GM21723 (cell line): ENCODE results near the gene AHNAK.
A peak's percentile ranks its signal among the peaks of the same experiment; 100 is the strongest.
"Not testable (repeated sequence)": the region's sequence is repeated elsewhere in the genome, so short reads cannot be mapped to it uniquely, and the experiment has no call there.

Experiments used
- ATAC-seq: cut with Tn5 transposase; IDR thresholded peaks from one replicate; pipeline ENCODE4 v1.9.1; 2021; ENCODE audit warnings: mild to moderate bottlenecking, moderate library complexity; ENCODE audit not compliant: unreplicated experiment

Gene AHNAK, protein sequence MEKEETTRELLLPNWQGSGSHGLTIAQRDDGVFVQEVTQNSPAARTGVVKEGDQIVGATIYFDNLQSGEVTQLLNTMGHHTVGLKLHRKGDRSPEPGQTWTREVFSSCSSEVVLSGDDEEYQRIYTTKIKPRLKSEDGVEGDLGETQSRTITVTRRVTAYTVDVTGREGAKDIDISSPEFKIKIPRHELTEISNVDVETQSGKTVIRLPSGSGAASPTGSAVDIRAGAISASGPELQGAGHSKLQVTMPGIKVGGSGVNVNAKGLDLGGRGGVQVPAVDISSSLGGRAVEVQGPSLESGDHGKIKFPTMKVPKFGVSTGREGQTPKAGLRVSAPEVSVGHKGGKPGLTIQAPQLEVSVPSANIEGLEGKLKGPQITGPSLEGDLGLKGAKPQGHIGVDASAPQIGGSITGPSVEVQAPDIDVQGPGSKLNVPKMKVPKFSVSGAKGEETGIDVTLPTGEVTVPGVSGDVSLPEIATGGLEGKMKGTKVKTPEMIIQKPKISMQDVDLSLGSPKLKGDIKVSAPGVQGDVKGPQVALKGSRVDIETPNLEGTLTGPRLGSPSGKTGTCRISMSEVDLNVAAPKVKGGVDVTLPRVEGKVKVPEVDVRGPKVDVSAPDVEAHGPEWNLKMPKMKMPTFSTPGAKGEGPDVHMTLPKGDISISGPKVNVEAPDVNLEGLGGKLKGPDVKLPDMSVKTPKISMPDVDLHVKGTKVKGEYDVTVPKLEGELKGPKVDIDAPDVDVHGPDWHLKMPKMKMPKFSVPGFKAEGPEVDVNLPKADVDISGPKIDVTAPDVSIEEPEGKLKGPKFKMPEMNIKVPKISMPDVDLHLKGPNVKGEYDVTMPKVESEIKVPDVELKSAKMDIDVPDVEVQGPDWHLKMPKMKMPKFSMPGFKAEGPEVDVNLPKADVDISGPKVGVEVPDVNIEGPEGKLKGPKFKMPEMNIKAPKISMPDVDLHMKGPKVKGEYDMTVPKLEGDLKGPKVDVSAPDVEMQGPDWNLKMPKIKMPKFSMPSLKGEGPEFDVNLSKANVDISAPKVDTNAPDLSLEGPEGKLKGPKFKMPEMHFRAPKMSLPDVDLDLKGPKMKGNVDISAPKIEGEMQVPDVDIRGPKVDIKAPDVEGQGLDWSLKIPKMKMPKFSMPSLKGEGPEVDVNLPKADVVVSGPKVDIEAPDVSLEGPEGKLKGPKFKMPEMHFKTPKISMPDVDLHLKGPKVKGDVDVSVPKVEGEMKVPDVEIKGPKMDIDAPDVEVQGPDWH (N-terminal part only)

DNA sequence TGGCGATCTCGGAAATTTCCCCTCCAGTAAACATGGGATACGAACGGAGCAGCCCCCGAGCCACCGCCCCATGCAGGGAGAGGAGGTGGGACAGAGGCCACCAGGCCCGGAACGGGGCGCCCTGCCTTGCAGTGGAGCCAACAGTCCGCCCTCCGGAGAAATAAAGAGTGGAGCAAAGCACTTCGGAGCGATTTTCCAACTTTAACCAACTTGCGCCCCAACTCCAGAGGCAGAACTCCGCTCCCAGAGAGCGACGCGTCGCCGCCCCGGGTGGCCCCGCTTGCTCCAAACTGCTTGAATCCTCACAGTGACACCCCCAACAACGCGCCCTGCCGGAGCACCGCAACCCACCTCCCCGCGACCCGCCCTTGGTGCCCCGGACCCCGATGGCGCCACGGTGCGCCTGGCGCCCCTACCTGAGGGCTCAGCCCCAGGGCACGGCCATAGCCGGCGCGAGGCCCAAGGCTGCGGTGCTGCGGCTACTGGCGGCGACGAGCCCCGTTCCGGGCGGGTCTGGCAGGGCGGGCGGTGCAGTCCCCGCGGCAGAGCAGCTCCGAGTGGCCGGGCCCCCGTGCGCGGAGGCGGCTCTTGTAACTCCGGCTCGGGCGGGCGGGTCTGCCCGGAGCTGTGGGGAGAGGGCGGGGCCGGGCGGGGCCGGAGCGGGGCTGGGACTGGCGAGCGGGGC is at the start of gene AHNAK:
Gene AHNAK, minus strand, starts transcription at position 563 of the 685 bp plus-strand sequence. CDS start 10,708 bp downstream, outside the sequence.
- ATAC-seq: no peak

DNA sequence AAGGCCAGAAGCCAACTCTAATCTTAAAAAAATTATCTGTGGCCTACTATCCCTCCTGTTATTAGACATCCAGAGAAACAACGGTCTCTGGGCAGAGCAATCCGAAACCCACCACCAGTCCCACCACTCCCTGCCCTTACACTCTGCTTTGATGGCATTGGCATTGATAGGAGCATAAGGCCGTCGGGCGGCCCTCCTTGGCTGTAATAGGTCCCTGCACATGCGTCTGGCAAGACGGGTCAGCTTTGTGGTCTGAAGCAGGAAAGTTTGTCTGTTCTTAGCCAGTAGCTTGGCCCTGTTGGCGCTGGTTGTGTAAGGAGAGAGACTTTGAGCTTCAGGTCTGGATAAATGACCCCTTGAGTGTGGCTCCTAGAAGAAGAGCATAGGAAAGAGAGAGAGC is 48.5 kb upstream of the AHNAK start:
- ATAC-seq: no peak

DNA sequence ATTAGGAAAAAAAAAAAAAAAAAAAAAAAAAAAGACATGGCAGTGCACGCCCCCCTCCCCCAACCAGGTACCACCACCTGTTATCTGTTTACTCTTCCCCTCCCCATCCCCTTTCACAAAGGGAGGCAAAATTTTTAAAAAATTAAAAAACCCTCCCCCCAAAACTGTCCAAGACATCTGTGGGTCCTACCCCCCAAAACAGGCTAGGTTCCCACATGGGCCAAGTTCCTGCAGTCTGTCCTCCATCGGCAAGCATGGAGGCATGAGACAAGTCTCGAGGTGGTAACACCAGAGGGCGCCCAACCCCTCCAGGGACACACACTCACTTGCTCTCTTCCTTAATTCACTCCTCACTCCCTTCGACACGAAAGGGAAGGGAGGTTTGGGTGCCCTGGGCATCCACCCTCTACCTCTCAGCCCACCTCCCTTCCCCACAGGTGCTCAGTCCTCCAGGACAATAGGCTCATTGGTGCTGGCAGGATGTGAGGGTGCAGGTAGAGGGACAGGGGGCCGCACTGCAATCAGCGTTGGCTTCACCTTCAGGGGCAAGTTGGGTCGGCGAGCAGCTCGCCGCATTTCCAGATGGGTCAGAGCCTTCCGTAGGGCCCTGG is 46.9 kb upstream of the AHNAK start:
- ATAC-seq: no peak

DNA sequence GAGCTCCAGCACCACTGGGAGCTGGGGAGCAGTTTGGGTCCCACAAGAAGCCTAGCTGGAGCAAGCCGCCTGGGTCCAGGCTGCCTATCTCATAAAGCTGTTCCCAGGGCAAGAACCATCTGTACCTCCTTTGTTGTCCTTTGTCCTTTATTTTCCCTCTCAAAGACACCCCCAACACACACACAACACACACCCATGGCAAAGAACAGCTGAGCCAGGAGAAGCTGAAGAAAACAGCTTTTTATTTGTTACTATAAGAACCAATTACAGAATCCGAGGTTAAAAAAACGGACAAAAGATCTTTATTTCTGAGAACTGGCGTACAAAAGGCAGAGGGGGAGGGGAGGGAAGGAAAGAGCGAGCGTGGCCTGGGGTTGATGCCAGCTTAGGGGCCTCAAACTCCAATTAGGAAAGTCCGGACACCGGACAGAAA is 46.4 kb upstream of the AHNAK start:
- no peak for ATAC-seq

DNA sequence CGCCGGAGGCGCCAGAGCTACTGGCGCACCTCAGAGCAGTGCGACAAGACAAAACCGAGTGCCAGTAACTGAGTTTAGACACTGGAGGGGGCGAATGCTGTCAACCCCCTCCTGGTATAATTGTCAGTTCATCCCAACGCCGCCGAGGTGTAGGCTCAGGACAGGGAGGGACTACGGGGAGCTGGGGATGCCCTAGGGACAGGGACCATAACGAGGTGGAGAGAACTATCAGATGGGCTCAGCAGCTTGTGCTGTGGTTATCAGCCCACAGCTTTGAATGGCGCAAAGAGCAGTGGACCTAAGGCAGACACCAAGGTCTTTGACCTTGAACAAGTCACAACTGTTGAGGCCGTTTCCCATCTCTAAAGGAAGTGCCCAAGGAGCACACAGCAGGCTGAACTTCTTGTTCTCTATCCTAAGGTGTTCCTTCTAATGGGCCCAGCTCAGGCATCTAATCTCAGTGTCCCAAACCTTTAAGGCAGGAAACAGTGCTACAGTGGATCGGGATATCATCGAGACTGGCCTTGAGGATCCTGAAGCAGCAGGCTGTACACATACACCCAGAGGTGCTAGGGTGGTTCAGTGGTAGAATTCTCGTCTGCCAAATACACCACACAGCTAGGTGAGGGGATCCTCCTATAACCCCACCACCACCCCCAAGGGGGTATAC is 45.7 kb upstream of the AHNAK start:
- ATAC-seq: peak; percentile 12

DNA sequence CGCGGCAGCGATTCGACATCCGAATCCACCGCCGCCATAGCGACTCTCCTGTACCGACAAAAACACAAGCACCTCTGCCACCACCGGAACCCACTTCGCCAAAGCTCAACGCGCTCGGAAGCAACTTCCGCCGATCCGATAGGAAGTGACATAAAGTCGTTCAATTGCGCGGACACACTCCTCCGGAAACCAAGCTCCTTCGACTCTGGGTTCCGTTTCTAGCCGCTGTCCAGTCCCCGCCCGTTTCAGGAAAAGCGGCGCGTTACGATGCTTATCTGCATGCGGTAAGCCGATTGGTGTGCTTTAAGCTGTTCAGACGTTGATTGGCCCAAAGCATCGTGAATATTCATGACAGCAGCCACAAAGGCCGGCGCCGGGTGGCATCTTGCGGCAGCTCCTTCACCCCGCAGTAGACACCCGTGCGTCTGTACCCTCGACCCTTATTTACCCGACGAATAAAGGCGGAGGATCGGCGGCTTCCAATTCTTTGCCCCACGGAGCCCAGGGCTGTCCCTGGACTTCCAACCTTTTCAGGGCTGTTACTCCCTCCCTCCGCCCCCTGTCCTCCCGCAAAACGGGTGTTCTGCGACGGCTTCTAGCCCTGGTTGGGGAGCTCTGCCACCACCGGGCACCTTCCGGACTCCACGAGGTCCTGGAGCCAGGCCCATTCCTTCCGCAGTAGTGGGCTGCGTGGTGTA is 45.0 kb upstream of the AHNAK start, which contains the start of gene TUT1:
Gene TUT1, minus strand, starts transcription at position 76 of the 698 bp plus-strand sequence. Its CDS starts 38 bp downstream, at position 38.
- ATAC-seq: peak; percentile 88

DNA sequence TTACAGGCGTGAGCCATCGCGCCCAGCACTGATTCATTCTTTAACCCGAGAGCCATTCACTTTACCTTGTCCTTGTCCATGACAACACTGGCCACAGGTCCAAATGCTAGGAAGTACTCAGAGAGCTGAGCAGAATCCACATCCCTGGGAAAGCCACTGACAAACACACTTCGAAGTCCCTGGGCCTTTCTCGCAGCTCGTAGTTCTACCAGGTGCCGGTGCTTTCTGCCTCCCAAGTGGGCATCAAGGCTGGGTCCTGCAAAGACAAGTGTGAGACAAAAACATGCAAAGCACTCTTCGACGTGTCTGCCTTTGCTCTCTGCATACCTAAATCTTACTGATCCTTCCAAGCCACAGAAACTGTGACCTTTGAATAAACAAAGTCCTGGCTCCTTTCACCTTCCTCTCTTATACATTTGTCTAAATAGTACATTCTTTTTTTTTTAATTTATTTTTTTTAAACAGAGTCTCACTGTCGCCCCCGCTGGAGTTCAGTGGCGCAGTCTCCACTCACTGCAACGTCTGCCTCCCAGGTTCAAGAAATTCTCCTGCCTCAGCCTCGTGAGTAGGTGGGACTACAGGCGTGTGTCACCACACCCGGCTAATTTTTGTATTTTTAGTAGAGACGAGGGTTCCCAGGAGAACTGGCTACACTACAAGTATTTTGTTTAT is 42.5 kb upstream of the AHNAK start:
- ATAC-seq: no peak

DNA sequence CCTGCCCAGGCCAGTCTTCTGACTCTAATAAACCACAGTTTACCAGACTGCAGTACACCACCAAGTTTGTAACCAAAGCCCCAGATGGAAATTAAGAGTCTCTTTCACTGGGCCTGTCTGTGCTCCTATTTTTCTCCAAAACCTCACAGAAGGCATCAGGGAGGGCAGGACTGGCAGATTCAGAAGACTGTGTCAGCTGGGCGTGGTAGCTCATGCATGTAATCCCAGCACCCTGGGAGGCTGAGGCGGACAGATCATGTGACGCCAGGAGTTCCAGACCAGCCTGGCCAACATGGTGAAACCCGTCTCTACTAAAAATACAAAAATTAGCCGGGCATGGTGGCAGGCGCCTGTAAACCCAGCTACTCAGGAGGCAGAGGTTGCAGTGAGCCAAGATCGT is 38.8 kb upstream of the AHNAK start:
- not testable (repeated sequence) for ATAC-seq

DNA sequence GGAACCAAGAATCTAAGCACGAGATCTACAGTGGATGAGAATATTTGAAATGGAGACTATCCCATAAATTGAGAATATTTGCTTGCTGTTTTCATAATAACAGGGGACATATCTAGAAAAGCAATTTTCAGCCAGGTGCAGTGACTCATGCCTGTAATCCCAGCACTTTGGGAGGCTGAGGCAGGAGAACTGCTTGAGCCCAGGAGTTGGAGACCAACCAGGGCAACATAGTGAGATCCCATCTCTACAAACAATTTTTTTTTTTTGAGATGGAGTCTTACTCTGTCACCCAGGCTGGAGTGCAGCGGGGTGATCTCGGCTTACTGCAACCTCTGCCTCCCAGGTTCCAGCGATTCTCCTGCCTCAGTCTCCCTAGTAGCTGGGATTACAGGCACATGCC is 35.1 kb upstream of the AHNAK start:
- ATAC-seq: not testable (repeated sequence)

DNA sequence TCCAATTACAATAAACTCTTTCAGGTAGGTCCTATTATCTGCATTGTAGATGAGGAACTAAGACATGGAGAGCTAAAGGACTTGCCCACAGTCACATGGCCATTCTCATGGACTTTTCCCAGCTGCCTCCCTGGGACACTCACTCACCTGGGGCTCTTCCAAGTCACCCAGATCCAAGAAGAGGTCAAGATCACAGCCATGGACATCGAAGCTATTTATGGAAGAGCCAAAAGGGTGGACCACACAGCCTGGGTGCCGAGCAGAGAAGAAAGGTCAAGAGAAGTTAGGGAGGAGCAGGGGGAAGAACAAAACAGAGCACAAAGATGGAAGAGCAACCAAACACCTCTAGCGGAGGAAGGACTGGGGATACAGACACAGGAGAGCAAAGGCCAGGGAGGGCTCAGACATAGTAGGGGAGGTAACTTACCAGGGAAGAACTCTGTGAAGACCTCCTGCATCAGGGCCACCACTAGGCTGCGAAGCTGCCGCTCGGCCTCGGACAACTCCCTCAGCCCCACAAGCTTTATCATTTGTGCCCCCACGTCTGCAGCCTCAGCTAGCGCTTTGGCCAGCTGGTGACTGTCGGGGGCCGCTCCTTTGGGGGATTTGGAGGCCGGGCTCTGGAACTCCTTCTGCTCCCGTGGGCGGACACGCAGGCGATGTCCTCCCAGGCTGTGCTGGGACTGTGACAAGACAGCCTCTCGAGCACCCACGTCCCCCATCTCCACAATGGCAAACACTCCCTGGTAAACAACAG is 34.5 kb upstream of the AHNAK start:
- ATAC-seq: no peak

DNA sequence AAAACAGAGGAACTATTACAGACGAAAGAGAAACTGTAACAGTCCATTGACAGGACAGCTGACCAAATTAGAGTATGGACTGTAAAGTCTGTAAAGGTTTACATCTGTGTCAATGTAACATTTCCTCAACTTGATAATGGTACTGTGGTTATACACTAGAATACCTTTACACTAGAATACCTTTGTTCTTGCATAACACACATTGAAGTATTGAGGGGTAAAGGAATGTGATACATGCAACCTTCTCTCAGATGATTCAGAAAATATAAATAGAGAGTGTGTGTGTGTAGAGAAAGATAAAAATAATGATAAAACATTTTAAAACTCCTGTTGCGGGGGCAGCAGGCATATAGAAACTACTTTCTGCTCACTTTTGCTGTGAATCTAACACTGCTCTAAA is 32.6 kb upstream of the AHNAK start:
- ATAC-seq: no peak

DNA sequence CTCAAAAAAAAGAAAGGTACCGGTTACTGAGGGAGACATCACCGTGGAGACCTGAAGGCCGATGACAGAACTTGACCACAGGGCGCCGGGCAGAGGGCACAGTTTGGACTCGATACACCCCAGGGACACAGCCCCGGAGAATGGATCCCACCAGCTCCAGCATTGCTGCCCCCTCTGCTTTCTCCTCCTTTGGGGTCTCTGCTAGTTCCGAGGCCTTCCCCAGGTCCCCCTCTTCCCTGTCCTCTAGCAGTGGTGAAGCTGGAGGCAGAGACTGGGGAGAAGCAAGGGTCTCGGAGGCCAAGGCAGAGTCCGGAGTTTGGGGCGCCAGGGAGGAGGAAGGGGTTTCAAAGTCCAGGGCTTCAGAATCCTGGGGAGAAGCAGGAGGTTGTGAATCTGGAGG is 31.9 kb upstream of the AHNAK start:
- ATAC-seq: no peak

DNA sequence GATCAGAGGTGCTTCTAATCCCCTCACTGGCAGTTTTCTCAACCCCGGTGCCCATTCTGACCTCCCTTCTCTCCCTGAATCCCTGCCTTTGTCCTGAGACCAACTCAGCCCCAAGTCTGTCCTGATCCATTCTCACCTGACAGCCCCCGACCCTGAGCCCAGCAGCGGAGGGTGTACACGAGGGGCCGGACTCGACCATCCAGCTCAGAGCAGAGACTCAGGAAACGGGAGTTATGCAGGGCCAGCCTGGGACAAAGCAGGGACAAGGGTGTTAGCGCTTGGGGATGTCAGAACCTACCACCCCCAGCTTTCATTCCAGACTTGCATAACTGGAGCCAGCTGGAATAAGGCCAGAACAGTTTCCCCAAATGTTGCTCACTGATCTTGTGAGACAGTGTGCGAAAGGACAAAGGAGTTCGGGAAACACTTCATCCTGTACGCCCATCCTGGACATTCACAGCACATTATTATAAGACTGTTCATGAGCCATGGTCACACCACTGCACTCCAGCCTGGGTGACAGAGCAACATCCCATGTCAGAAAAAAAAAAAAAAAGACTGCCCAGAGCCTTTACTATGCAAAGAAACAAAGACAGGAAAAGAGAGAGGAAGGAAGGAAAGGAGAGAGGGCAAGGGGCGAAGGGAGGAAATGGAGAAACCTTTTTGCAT is 30.6 kb upstream of the AHNAK start:
- no peak for ATAC-seq

DNA sequence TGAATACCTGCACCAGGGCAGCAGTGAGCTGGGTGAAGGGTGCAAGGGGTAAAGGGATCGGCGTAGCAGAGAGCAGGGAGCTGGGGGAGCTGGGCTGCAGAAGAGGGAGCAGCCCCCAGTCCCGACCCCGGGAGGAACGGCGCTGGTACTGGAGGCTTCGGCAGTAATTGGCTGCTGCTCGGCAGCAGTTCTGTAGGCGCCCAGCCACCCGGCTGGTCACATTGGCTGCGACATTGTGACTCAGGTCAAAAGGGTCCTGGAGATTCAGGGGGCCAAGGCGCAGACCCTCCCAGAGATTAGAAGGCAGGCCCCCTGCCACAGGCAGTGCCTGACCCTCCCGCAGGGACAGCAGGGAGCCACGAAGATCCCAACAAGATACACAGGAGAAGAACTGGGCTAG is 29.2 kb upstream of the AHNAK start:
- no peak for ATAC-seq

DNA sequence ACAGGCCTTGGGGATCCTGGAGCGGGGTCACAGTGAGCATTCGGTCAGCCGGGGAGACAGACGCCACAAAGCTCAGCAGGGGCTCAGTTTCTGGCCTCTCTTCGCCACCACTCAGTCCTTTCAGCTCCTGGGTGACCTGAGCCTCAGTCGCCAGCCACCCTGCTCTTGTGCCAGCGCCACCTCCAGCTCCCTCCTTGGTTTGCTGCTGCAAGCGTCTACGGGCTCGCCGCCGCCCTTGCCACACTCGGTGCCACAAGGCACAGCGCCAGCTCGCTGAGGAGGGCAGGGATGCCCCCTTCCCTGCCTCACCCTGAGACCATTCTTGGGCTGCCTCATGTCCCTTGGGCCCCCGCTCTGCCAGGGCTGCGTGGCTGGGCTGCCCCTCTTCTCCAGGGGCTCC is 28.6 kb upstream of the AHNAK start:
- ATAC-seq: no peak

DNA sequence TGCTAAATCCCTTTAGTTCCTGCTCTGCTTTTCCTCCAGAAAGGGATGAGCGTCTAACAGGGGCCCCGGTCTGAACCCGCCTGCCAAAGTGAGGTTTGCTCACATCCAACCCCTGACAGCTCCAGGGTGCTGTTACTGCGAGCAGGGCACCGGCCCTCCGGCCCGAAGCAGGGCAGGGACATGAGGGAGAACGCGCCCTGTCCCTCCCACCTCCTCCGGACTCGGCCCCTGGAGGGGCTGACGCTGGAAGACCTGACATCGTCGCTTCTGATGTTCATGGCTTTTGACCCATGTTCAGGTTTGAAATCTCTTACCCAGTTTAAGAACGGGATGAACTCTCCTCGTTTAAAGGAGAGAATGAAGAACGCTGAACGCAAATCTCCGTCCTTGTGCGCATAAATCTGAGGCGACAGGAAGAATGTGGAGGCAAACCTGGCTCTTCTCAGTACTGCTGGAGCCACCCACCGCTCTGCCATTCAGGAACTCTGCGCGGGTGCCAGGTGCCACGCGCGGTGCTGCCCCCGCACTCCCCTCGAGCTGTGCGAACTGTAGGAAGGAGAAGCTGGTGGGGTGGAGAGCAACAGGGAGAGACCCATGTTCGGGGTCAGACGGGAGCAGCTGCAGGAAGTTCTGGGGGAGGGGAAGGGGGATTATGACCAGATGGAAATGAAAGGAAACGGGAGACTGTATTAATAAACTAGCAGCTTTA is 27.9 kb upstream of the AHNAK start:
- ATAC-seq: no peak
